Activated naive CD8-positive, alpha-beta T cell treated with anti-CD3 and anti-CD28 coated beads, Interleukin-2, amount 50 U/mL, for 24 hours (primary cell): ENCODE data around the gene TMEM125.
A peak's percentile ranks its signal among the peaks of the same experiment; 100 is the strongest.

ENCODE experiments used
- ATAC-seq: fragments of 150-1000 bp; cut with Tn5 transposase; one replicate; pipeline ENCODE4 v1.10.0; 2021
- DNase-seq: peaks from one replicate; pipeline ENCODE4 v3.0.0; 2021
- H3K27ac Mint-ChIP-seq: one replicate; pipeline ENCODE4 v1.8.0; 2021; ENCODE audit warnings: mild to moderate bottlenecking, mixed read lengths
- H3K27me3 Mint-ChIP-seq: one replicate; pipeline ENCODE4 v1.8.0; 2021; ENCODE audit warnings: mixed read lengths
- H3K36me3 Mint-ChIP-seq: one replicate; pipeline ENCODE4 v1.8.0; 2021; ENCODE audit warnings: low read depth, mixed read lengths
- H3K4me1 Mint-ChIP-seq: one replicate; pipeline ENCODE4 v1.8.0; 2021; ENCODE audit warnings: mixed read lengths
- H3K4me3 Mint-ChIP-seq: one replicate; pipeline ENCODE4 v1.8.0; 2021; ENCODE audit warnings: mild to moderate bottlenecking, moderate library complexity, mixed read lengths
- H3K9me3 Mint-ChIP-seq: one replicate; pipeline ENCODE4 v1.8.0; 2021; ENCODE audit warnings: mixed read lengths

TMEM125 gene

GRCh38 chr1:43256675-43257570 is 12.9 kb upstream of the TMEM125 start:
- no peak for ATAC-seq
- Mint-ChIP-seq H3K9me3 (peaks cover 4% of the 10 kb centered on the region), H3K27ac (no peak overlapping the region), H3K27me3 (peaks cover 4% of the 10 kb centered on the region), H3K36me3 (no peaks in the 10 kb centered on the region), H3K4me1 (no peaks in the 10 kb centered on the region), H3K4me3 (no peak overlapping the region)
- DNase-seq: no peak

- Mint-ChIP-seq H3K9me3 (peaks cover 4% of the 10 kb centered on the region), H3K4me3 (no peak overlapping the region), H3K27me3 (peaks cover under 1% of the 10 kb centered on the region), H3K4me1 (no peaks in the 10 kb centered on the region), H3K36me3 (no peaks in the 10 kb centered on the region), H3K27ac (no peak overlapping the region)
- no peak for DNase-seq
- no peak for ATAC-seq
Observed at GRCh38 chr1:43258370-43258769, 11.4 kb upstream of the TMEM125 start.

GRCh38 chr1:43265431-43265830 is 4.4 kb upstream of the TMEM125 start:
- Mint-ChIP-seq H3K9me3 (peaks cover 6% of the 10 kb centered on the region), H3K27me3 (peaks cover 6% of the 10 kb centered on the region), H3K27ac (no peak overlapping the region), H3K4me1 (peaks cover 2% of the 10 kb centered on the region), H3K4me3 (no peak overlapping the region), H3K36me3 (no peaks in the 10 kb centered on the region)
- DNase-seq (no peak), ATAC-seq (no peak)

GRCh38 chr1:43266881-43267280 is 2.9 kb upstream of the TMEM125 start:
- Mint-ChIP-seq H3K27ac (no peak overlapping the region), H3K36me3 (no peaks in the 10 kb centered on the region), H3K4me3 (no peak overlapping the region), H3K9me3 (peaks cover 6% of the 10 kb centered on the region), H3K4me1 (peaks cover 15% of the 10 kb centered on the region), H3K27me3 (peaks cover 9% of the 10 kb centered on the region)
- DNase-seq (no peak), ATAC-seq (no peak)

GRCh38 chr1:43267291-43267805 is 2.4 kb upstream of the TMEM125 start:
- H3K27me3 Mint-ChIP-seq: peaks cover 9% of the 10 kb centered on the region
- H3K9me3 Mint-ChIP-seq: peaks cover 6% of the 10 kb centered on the region
- no peak for ATAC-seq
- no peak for DNase-seq
- no peak overlapping the region for H3K4me3 Mint-ChIP-seq
- H3K36me3 Mint-ChIP-seq: no peaks in the 10 kb centered on the region
- peaks cover 15% of the 10 kb centered on the region for H3K4me1 Mint-ChIP-seq
- H3K27ac Mint-ChIP-seq: no peak overlapping the region

GRCh38 chr1:43267818-43268425 is 1.9 kb upstream of the TMEM125 start:
- DNase-seq: no peak
- no peak for ATAC-seq
- Mint-ChIP-seq H3K36me3 (no peaks in the 10 kb centered on the region), H3K27me3 (peaks cover 9% of the 10 kb centered on the region), H3K4me3 (no peak overlapping the region), H3K4me1 (peaks cover 15% of the 10 kb centered on the region), H3K27ac (no peak overlapping the region), H3K9me3 (peaks cover 6% of the 10 kb centered on the region)

GRCh38 chr1:43270421-43271095 is 775 bp downstream of the TMEM125 start:
- peak; percentile 25 for DNase-seq
- no peak overlapping the region for H3K27ac Mint-ChIP-seq
- ATAC-seq: no peak
- H3K9me3 Mint-ChIP-seq: peaks cover 9% of the 10 kb centered on the region
- H3K36me3 Mint-ChIP-seq: peaks cover 6% of the 10 kb centered on the region
- peak overlapping the region; percentile 34 for H3K4me3 Mint-ChIP-seq
- peaks cover 26% of the 10 kb centered on the region for H3K4me1 Mint-ChIP-seq
- peaks cover 9% of the 10 kb centered on the region for H3K27me3 Mint-ChIP-seq

- Mint-ChIP-seq H3K27ac (no peak overlapping the region), H3K27me3 (peaks cover 9% of the 10 kb centered on the region), H3K4me3 (peak overlapping the region; percentile 34), H3K4me1 (peaks cover 26% of the 10 kb centered on the region), H3K9me3 (peaks cover 9% of the 10 kb centered on the region), H3K36me3 (peaks cover 6% of the 10 kb centered on the region)
- no peak for DNase-seq
- peak; percentile 38 for ATAC-seq
Observed at GRCh38 chr1:43271186-43272118, 1.7 kb downstream of the TMEM125 start.

GRCh38 chr1:43272161-43272560 is 2.4 kb downstream of the TMEM125 start:
- Mint-ChIP-seq H3K27ac (no peak overlapping the region), H3K27me3 (peaks cover 4% of the 10 kb centered on the region), H3K9me3 (peaks cover 9% of the 10 kb centered on the region), H3K4me3 (no peak overlapping the region), H3K4me1 (peaks cover 26% of the 10 kb centered on the region), H3K36me3 (peaks cover 6% of the 10 kb centered on the region)
- ATAC-seq (no peak), DNase-seq (no peak)

- Mint-ChIP-seq H3K36me3 (peaks cover 6% of the 10 kb centered on the region), H3K4me3 (no peak overlapping the region), H3K9me3 (peaks cover 9% of the 10 kb centered on the region), H3K27ac (no peak overlapping the region), H3K4me1 (peaks cover 26% of the 10 kb centered on the region), H3K27me3 (peaks cover 4% of the 10 kb centered on the region)
- ATAC-seq (no peak), DNase-seq (no peak)
Observed at GRCh38 chr1:43272576-43273571, 3.1 kb downstream of the TMEM125 start.

GRCh38 chr1:43273708-43274107 is 3.9 kb downstream of the TMEM125 start:
- Mint-ChIP-seq H3K9me3 (peaks cover 9% of the 10 kb centered on the region), H3K27ac (no peak overlapping the region), H3K4me3 (no peak overlapping the region), H3K27me3 (peaks cover 4% of the 10 kb centered on the region), H3K36me3 (peaks cover 6% of the 10 kb centered on the region), H3K4me1 (peaks cover 26% of the 10 kb centered on the region)
- ATAC-seq (no peak), DNase-seq (no peak)

- peaks cover 9% of the 10 kb centered on the region for H3K9me3 Mint-ChIP-seq
- H3K27me3 Mint-ChIP-seq: peaks cover 4% of the 10 kb centered on the region
- H3K27ac Mint-ChIP-seq: peak overlapping the region; percentile 69
- peak; percentile 56 for ATAC-seq
- H3K4me3 Mint-ChIP-seq: no peak overlapping the region
- peaks cover 6% of the 10 kb centered on the region for H3K36me3 Mint-ChIP-seq
- DNase-seq: peak; percentile 14
- peaks cover 26% of the 10 kb centered on the region for H3K4me1 Mint-ChIP-seq
Observed at GRCh38 chr1:43274125-43274803, 4.5 kb downstream of the TMEM125 start.
